Head of caudate nucleus (tissue), 42 donors: Measurements from ENCODE around the gene FILIP1L.

Source experiments
- DNase-seq, 42 donors: peaks; one replicate each; pipeline versions ENCODE4 v3.0.0 to v3.0.0-alpha.2; 2020 to 2021; ENCODE audit warnings: mixed read lengths in 7 of 42
- intact Hi-C: fragments of 100-400 bp; cut with DNase I; formaldehyde crosslinking; loops from one replicate; pipeline ENCODE4 v1.15.0; 2022

Gene FILIP1L

GRCh38 chr3:99895703-99896441 is 218.4 kb downstream of the FILIP1L start:
- no peak for DNase-seq
- intact Hi-C loops: no loop called here

- intact Hi-C loops: no loop called here
- DNase-seq: no peak
Measured at GRCh38 chr3:99895131-99895696, 219.1 kb downstream of the FILIP1L start.

- intact Hi-C loops: no loop called here
Measured at GRCh38 chr3:99892332-99892731, 222.0 kb downstream of the FILIP1L start.

DNA sequence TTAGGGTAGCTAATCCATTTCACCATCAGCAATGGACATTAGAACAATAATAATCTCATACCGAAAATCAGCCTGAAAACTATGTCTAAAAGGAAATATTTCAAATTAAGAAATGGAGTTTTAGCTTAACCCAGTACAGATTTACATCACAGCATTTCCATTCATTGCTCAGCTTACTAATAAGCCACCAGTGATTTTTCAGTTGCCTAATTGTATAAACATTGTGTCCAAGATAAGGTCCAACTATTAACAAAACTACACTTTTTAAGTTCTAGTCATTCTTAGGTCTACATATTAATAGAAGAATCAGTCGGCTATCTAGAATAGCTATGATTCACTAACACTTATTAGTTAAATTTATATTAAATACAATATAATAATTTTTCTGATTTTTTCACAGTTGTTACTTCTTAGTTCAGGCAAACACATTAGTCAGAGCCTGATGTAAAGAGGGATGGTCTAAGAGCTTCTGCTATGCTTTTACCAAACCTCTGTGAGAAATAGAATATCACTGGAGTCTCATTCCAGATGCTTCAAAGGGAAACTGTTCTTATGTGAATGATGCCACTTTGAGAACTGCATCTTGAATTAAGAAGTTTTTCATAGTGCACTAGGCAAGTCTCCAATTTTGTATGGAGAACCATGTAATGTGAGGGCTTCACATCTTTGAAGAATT is 222.6 kb downstream of the FILIP1L start:
- intact Hi-C loops: no loop called here
- DNase-seq: no peak

More at GRCh38 chr3:99892332-99892731, 222.0 kb downstream of the FILIP1L start:
- no peak for DNase-seq

GRCh38 chr3:99885851-99886250 is 228.4 kb downstream of the FILIP1L start:
- DNase-seq: no peak
- intact Hi-C loops: no loop called here

DNA sequence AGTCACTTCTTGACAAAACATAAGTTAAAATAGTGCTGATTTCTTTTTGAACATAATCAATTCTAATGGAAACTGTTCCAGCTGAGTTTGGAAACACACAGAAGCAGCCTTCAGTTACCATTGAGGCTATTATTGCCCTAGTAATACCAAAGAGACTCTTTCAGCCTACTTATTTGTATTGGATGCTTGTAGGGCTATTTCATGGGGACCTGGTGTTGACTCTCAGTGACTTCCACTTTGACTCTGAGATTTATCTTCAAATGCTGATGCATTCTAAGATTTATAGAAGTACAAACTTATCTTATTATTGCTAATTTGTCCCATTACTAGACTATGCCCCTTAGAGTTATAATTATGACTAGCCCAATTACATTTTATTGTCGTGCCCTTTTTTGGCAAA is 229.2 kb downstream of the FILIP1L start:
- intact Hi-C loops: no loop called here

DNA sequence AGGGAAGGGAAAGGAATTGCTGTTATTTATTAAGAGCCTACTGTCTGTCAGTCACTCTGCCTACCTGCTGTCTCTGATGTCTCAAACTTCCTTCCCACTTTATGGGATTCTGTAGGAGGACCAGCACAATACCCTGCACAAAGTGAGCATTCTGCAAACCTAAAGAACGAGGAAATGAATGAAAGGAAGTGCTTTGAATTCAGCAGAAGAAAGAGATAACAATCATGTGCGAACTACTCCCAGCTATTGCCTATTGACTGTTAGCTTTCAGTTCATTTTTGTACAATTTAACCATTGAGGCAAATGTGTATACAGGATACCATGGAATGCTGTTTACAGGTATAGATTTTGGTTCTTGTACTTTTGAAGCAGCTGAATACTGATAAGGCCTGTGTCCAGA is 229.8 kb downstream of the FILIP1L start:
- intact Hi-C loops: no loop called here
- peak in 9 of 42 donors; percentile 10 to 61 (median 18) for DNase-seq

More for the DNA sequence above, 229.2 kb downstream of the FILIP1L start:
- DNase-seq: no peak

DNA sequence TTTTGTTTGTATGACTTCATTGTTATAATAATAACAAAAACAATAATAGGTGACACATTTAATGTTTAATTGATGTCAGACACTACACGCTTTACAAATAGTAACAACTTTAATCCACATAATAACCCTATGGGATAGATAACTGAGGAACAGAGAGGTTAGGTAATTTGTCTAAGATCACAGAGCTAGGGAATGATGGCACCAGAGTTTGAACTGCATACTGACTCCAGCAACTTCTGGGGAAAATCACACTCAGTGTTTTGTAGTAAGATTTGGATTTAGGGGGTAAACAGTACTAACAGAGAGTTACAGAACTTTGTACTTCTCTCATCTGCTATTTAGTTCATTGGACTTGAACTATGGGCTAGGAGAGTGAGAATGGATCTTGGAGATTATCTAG is 230.6 kb downstream of the FILIP1L start:
- intact Hi-C loops: no loop called here
- no peak for DNase-seq

DNA sequence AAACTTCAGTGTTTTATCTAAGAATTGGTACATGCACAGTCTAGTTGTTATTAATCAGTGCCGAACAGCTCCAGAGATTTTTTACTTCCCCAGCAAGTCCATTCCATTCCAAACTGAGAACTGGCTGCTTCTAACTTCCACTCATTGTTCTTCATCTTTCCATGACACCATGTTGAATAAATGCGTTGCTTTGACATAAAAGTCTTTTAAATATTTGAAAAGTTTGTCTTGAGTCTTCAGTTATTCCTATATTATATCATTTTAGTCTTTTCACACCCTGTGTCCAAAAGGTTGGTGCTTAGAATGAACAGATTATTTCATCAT is 231.2 kb downstream of the FILIP1L start:
- intact Hi-C loops: no loop called here
- DNase-seq: no peak

- DNase-seq: no peak
- intact Hi-C loops: no loop called here
Measured at GRCh38 chr3:99882436-99883137, 231.7 kb downstream of the FILIP1L start.

GRCh38 chr3:99881121-99881524 is 233.2 kb downstream of the FILIP1L start:
- intact Hi-C loops: no loop called here
- no peak for DNase-seq

- no peak for DNase-seq
- intact Hi-C loops: no loop called here
Measured at GRCh38 chr3:99879275-99879674, 235.0 kb downstream of the FILIP1L start.

DNA sequence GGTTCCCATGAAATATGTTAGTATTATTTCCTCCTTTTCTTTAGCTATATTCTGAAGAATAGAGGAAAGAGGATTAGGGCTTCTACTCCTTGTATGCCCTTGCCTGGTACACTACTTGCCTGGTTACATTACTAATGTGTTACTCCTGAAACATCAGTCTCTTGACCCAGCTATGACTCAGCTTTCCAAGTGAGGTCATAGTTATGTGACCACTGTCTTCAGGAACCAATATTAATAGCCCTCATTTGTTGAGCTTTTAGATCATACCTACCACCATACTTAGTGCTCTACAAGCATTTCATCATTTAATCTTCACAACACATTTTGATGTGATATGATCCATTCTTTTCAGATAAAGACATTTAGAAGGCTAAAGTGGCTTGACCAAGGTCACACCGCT is 236.3 kb downstream of the FILIP1L start:
- intact Hi-C loops: no loop called here
- no peak for DNase-seq

DNA sequence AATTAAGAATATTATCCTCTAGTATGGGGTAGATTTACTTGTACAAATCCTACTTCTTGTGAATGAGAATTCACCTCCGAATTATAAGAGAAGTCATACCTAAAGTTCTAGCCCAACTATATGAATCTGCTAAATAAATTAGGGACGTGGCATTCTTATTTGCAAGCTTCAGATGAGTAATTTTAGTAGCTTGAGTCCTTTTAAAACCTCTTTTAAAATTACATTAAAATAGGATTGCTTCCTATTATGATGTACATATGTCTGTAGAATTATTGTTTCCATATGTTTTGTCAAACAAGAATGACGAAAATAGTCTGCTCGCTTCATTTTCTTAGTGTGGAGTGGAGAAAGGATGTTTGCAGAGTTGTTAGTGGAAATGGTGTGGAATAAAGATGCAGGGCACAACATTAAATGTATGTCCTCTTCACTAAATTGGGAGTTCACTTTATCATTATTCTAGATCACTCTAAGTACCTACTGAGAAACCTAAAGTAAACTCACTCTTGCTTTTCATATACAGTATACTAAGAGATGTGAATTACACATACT is 237.2 kb downstream of the FILIP1L start:
- intact Hi-C loops: no loop called here
- no peak for DNase-seq

GRCh38 chr3:99875929-99876841 is 238.1 kb downstream of the FILIP1L start:
- intact Hi-C loops: no loop called here
- peak; percentile 21 to 84 (median 71) for DNase-seq

GRCh38 chr3:99875581-99875928 is 238.7 kb downstream of the FILIP1L start:
- intact Hi-C loops: no loop called here

GRCh38 chr3:99874237-99875002 is 239.9 kb downstream of the FILIP1L start:
- DNase-seq: no peak
- intact Hi-C loops: no loop called here

More at GRCh38 chr3:99875581-99875928, 238.7 kb downstream of the FILIP1L start:
- DNase-seq: no peak
